ENCODE results near the gene WHRN. TPM values are rescaled to one million over a fixed set of nuclear protein-coding genes. Genes with fewer than 3 reads are reported as not detected.

The WHRN gene
- total RNA-seq, 1 donor from 2014 or later, result 9.1 TPM

DNA sequence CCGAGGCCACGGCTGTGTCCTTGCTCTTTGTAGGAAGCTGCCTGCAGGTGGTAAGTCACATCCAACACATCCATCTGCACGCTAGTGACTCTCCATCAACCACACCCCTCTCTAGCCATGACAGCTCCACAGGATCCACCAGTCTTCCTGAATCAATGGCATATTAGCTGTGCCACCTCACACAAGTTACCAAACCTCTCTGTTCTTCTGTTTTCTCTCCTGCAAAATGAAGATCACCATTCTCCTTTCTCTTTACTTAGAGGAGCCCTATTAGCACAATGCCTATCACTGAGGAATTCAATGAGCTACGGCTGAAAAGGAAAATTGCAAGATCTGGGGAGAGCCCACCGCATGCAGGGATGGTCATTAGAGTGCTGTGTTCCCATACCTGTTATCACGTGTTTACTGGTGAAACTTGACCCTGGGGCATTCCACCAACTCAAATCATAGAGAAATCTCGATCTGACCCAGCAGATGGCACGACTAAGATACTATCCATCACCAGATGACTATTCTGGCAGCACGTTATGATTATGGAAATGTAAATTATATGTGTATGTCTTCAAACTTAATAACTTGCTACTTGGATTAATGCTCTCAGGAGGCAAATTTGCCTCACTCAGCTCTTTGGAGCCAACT lies 20.9 kb downstream of the WHRN start:
- no peaks in the 10 kb centered on the region for H3K27me3 ChIP-seq
- H3K4me1 ChIP-seq, result no peaks in the 10 kb centered on the region
- H3K4me3 ChIP-seq, result no peak overlapping the region
- no peak overlapping the region for H3K27ac ChIP-seq
- intact Hi-C loops (cut with DNase I), result no loop called here
- no peaks in the 10 kb centered on the region for H3K9me3 ChIP-seq
- TF ChIP-seq, protein P1, sequence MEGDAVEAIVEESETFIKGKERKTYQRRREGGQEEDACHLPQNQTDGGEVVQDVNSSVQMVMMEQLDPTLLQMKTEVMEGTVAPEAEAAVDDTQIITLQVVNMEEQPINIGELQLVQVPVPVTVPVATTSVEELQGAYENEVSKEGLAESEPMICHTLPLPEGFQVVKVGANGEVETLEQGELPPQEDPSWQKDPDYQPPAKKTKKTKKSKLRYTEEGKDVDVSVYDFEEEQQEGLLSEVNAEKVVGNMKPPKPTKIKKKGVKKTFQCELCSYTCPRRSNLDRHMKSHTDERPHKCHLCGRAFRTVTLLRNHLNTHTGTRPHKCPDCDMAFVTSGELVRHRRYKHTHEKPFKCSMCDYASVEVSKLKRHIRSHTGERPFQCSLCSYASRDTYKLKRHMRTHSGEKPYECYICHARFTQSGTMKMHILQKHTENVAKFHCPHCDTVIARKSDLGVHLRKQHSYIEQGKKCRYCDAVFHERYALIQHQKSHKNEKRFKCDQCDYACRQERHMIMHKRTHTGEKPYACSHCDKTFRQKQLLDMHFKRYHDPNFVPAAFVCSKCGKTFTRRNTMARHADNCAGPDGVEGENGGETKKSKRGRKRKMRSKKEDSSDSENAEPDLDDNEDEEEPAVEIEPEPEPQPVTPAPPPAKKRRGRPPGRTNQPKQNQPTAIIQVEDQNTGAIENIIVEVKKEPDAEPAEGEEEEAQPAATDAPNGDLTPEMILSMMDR (IDR thresholded peaks at IDR 0.05), result no peak
- TF ChIP-seq POLR2A (IDR thresholded peaks at IDR 0.05) (no peak), POLR2AphosphoS5 (IDR thresholded peaks at IDR 0.05; ENCODE audit: insufficient read depth in 1 of 2, low read depth in 1 of 2) (no peak)
- DNase-seq (ENCODE audit: extremely low spot score in 2 of 2), result no peak
- no peaks in the 10 kb centered on the region for H3K36me3 ChIP-seq

- Histone ChIP-seq H3K27me3 (no peaks in the 10 kb centered on the region), H3K36me3 (no peaks in the 10 kb centered on the region), H3K9me3 (no peaks in the 10 kb centered on the region), H3K27ac (no peak overlapping the region), H3K4me1 (no peaks in the 10 kb centered on the region), H3K4me3 (no peak overlapping the region)
- no peak for TF ChIP-seq POLR2A (IDR thresholded peaks at IDR 0.05)
- TF ChIP-seq POLR2AphosphoS5 (IDR thresholded peaks at IDR 0.05; ENCODE audit: insufficient read depth in 1 of 2, low read depth in 1 of 2), result no peak
- TF ChIP-seq, protein P1 (IDR thresholded peaks at IDR 0.05), result no peak
- intact Hi-C loops (cut with DNase I), result no loop called here
- no peak for DNase-seq (ENCODE audit: extremely low spot score in 2 of 2)
These were observed 21.8 kb downstream of the WHRN start for GRCh38 chr9:114483499-114483898.

GRCh38 chr9:114482593-114482992 lies 22.7 kb downstream of the WHRN start:
- no peak for DNase-seq (ENCODE audit: extremely low spot score in 2 of 2)
- Histone ChIP-seq H3K27me3 (no peaks in the 10 kb centered on the region), H3K9me3 (no peaks in the 10 kb centered on the region), H3K4me1 (no peaks in the 10 kb centered on the region), H3K36me3 (no peaks in the 10 kb centered on the region), H3K4me3 (no peak overlapping the region), H3K27ac (no peak overlapping the region)
- no peak for TF ChIP-seq POLR2AphosphoS5 (IDR thresholded peaks at IDR 0.05; ENCODE audit: insufficient read depth in 1 of 2, low read depth in 1 of 2)
- TF ChIP-seq POLR2A (IDR thresholded peaks at IDR 0.05), result no peak
- intact Hi-C loops (cut with DNase I), result no loop called here

GRCh38 chr9:114481789-114482188 lies 23.5 kb downstream of the WHRN start:
- TF ChIP-seq, protein P1 (IDR thresholded peaks at IDR 0.05), result no peak
- TF ChIP-seq POLR2A (IDR thresholded peaks at IDR 0.05) (no peak), POLR2AphosphoS5 (IDR thresholded peaks at IDR 0.05; ENCODE audit: insufficient read depth in 1 of 2, low read depth in 1 of 2) (no peak)
- Histone ChIP-seq H3K36me3 (peaks cover 0 to 4% of the 10 kb centered on the region in 2 donors), H3K4me3 (no peak overlapping the region), H3K9me3 (no peaks in the 10 kb centered on the region), H3K4me1 (no peaks in the 10 kb centered on the region), H3K27ac (no peak overlapping the region), H3K27me3 (no peaks in the 10 kb centered on the region)
- DNase-seq (ENCODE audit: extremely low spot score in 2 of 2), result no peak
- intact Hi-C loops (cut with DNase I), result no loop called here

DNA sequence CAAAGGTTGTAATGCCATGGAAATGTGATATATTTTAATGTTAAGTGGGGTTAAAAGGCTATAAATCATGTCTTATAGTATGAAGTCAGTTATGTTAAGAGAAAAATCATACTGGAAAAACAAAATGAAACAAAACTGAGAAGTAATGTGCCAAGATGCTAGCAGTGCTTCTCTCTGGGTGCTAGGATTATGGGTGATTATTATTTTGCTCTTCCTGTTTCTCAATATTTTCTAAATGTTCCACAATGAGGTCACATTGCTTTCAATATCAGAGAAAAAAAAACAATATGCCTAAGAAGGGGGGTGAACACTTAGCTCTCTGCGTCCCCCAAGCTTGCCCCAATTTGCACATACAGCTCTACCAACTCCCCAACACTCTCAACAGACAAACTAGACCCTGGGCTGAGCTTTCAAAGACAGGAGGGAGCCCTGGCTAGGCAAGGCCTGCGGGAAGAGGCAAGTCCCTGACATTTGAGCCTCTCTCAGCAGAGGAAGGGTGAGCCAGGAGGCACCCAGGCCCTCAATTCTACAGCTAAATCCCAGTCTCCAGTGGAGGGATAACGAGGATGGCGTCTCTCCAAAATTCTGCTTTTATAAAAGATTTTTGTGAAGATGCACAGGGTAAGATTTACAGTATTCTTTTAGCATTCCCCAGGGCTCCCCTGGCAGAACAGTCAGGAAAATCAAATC lies 24.4 kb downstream of the WHRN start:
- no peak overlapping the region for H3K27ac ChIP-seq
- H3K9me3 ChIP-seq, result no peaks in the 10 kb centered on the region
- TF ChIP-seq POLR2A (IDR thresholded peaks at IDR 0.05) (no peak), POLR2AphosphoS5 (IDR thresholded peaks at IDR 0.05; ENCODE audit: insufficient read depth in 1 of 2, low read depth in 1 of 2) (no peak)
- TF ChIP-seq, protein P1 (IDR thresholded peaks at IDR 0.05), result no peak
- H3K27me3 ChIP-seq, result no peaks in the 10 kb centered on the region
- H3K4me1 ChIP-seq, result no peaks in the 10 kb centered on the region
- peaks cover 0 to 4% of the 10 kb centered on the region in 2 donors for H3K36me3 ChIP-seq
- intact Hi-C loops (cut with DNase I), result no loop called here
- H3K4me3 ChIP-seq, result no peak overlapping the region
- DNase-seq (ENCODE audit: extremely low spot score in 2 of 2), result no peak
